ENCODE measurements around the gene NOVA2. TPM values are rescaled to one million over a fixed set of nuclear protein-coding genes. Genes with fewer than 3 reads are reported as not detected.

Gene NOVA2
- total RNA-seq, 1 donor from 2014 or later = 10.7 TPM

DNA sequence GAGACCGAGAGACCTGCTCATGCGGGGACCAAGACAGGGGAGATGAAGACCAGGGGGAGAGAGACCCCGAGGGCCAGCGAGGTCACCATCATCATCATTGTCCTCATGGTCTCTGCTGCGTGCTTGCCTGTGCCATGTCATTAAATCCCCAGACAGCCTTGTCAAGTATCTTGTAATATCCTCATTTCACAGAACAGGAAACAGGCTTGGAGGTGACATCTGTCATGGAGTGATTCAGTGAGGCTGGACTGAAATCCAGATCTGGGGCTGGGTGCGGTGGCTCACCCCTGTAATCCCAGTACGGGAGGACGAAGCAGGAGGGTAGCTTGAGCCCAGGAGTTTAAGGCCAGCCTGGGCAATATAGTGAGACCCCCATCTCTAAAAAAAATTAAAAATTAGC, 53.2 kb downstream of the NOVA2 start:
- Mint-ChIP-seq H3K4me1 (ENCODE audit: low read depth, unreplicated experiment) (no peaks in the 10 kb centered on the region), H3K9me3 (ENCODE audit: unreplicated experiment) (peaks cover 1% of the 10 kb centered on the region), H3K27me3 (ENCODE audit: low read depth, unreplicated experiment) (no peaks in the 10 kb centered on the region), H3K36me3 (ENCODE audit: low read depth, unreplicated experiment) (no peaks in the 10 kb centered on the region), H3K4me3 (ENCODE audit: unreplicated experiment) (no peak overlapping the region), H3K27ac (ENCODE audit: unreplicated experiment) (no peak overlapping the region)
- Histone ChIP-seq H2AFZ (ENCODE audit: low read depth, low read length) (no peak overlapping the region), H3K9me3 (ENCODE audit: insufficient read depth, low read depth, low read length) (no peaks in the 10 kb centered on the region), H3K27me3 (ENCODE audit: insufficient read depth, low read length) (peaks cover 19% of the 10 kb centered on the region), H3K9ac (ENCODE audit: low read length) (no peak overlapping the region), H3K79me2 (ENCODE audit: insufficient read depth, low read length) (no peaks in the 10 kb centered on the region), H3K27ac (ENCODE audit: low read depth, low read length) (no peak overlapping the region), H3K4me2 (ENCODE audit: low read length) (no peak overlapping the region), H3K36me3 (ENCODE audit: insufficient read depth, low read length) (no peaks in the 10 kb centered on the region), H3K4me3 (ENCODE audit: insufficient read depth, low read depth, low read length) (no peak overlapping the region), H3K4me1 (ENCODE audit: insufficient read depth, low read length) (no peaks in the 10 kb centered on the region), H4K20me1 (ENCODE audit: insufficient read depth, low read length) (no peaks in the 10 kb centered on the region)
- FAIRE-seq (no peak), DNase-seq (ENCODE audit: low read depth) (no peak)
- TF ChIP-seq CTCF (IDR thresholded peaks at IDR 0.05; ENCODE audit: insufficient read depth, low read depth, low read length) = no peak
- TF ChIP-seq EZH2 (IDR thresholded peaks at IDR 0.05; ENCODE audit: insufficient read depth, low read length) = no peak

- Histone ChIP-seq H3K4me2 (ENCODE audit: low read length) (no peak overlapping the region), H3K27ac (ENCODE audit: low read depth, low read length) (no peak overlapping the region), H3K4me3 (ENCODE audit: insufficient read depth, low read depth, low read length) (no peak overlapping the region), H3K4me1 (ENCODE audit: insufficient read depth, low read length) (no peaks in the 10 kb centered on the region), H2AFZ (ENCODE audit: low read depth, low read length) (no peak overlapping the region), H3K79me2 (ENCODE audit: insufficient read depth, low read length) (no peaks in the 10 kb centered on the region), H3K9me3 (ENCODE audit: insufficient read depth, low read depth, low read length) (no peaks in the 10 kb centered on the region), H3K27me3 (ENCODE audit: insufficient read depth, low read length) (peaks cover 19% of the 10 kb centered on the region), H4K20me1 (ENCODE audit: insufficient read depth, low read length) (no peaks in the 10 kb centered on the region), H3K9ac (ENCODE audit: low read length) (no peak overlapping the region), H3K36me3 (ENCODE audit: insufficient read depth, low read length) (no peaks in the 10 kb centered on the region)
- Mint-ChIP-seq H3K9me3 (ENCODE audit: unreplicated experiment) (peaks cover 1% of the 10 kb centered on the region), H3K4me1 (ENCODE audit: low read depth, unreplicated experiment) (no peaks in the 10 kb centered on the region), H3K36me3 (ENCODE audit: low read depth, unreplicated experiment) (no peaks in the 10 kb centered on the region), H3K4me3 (ENCODE audit: unreplicated experiment) (no peak overlapping the region), H3K27ac (ENCODE audit: unreplicated experiment) (peak overlapping the region; percentile 47), H3K27me3 (ENCODE audit: low read depth, unreplicated experiment) (no peaks in the 10 kb centered on the region)
- TF ChIP-seq EZH2 (IDR thresholded peaks at IDR 0.05; ENCODE audit: insufficient read depth, low read length) (no peak), CTCF (IDR thresholded peaks at IDR 0.05; ENCODE audit: insufficient read depth, low read depth, low read length) (no peak)
- FAIRE-seq (no peak), DNase-seq (ENCODE audit: low read depth) (no peak)
Observed at GRCh38 chr19:45919678-45920077, 54.0 kb downstream of the NOVA2 start.

DNA sequence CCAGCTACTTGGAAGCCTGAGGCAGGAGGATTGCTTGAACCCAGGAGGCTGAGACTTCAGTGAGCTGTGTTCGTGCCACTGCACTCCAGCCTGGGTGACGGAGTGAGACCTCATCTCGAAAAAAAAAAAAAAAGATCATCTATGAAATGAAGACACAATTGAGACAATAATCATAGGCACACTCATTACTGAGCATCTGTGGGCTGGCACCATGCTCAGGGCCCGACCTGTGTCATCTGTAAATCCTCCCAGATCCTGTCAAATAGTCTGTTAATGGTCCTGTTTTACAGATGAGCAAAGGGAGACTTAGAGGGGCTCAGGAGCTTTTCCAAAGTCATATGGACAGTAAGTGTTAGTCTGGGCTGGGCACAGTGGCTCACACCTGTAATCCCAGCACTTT, 54.9 kb downstream of the NOVA2 start:
- H3K9ac ChIP-seq (ENCODE audit: low read length) = no peak overlapping the region
- no peak overlapping the region for H3K4me2 ChIP-seq (ENCODE audit: low read length)
- Mint-ChIP-seq H3K27me3 (ENCODE audit: low read depth, unreplicated experiment) (no peaks in the 10 kb centered on the region), H3K36me3 (ENCODE audit: low read depth, unreplicated experiment) (no peaks in the 10 kb centered on the region), H3K27ac (ENCODE audit: unreplicated experiment) (no peak overlapping the region), H3K4me3 (ENCODE audit: unreplicated experiment) (no peak overlapping the region), H3K4me1 (ENCODE audit: low read depth, unreplicated experiment) (no peaks in the 10 kb centered on the region), H3K9me3 (ENCODE audit: unreplicated experiment) (peaks cover 1% of the 10 kb centered on the region)
- no peaks in the 10 kb centered on the region for H4K20me1 ChIP-seq (ENCODE audit: insufficient read depth, low read length)
- H3K27me3 ChIP-seq (ENCODE audit: insufficient read depth, low read length) = peaks cover 19% of the 10 kb centered on the region
- H3K27ac ChIP-seq (ENCODE audit: low read depth, low read length) = no peak overlapping the region
- H3K36me3 ChIP-seq (ENCODE audit: insufficient read depth, low read length) = no peaks in the 10 kb centered on the region
- H2AFZ ChIP-seq (ENCODE audit: low read depth, low read length) = no peak overlapping the region
- FAIRE-seq (no peak), DNase-seq (ENCODE audit: low read depth) (no peak)
- no peak overlapping the region for H3K4me3 ChIP-seq (ENCODE audit: insufficient read depth, low read depth, low read length)
- H3K79me2 ChIP-seq (ENCODE audit: insufficient read depth, low read length) = no peaks in the 10 kb centered on the region
- no peaks in the 10 kb centered on the region for H3K4me1 ChIP-seq (ENCODE audit: insufficient read depth, low read length)
- TF ChIP-seq CTCF (IDR thresholded peaks at IDR 0.05; ENCODE audit: insufficient read depth, low read depth, low read length) = no peak
- no peak for TF ChIP-seq EZH2 (IDR thresholded peaks at IDR 0.05; ENCODE audit: insufficient read depth, low read length)
- no peaks in the 10 kb centered on the region for H3K9me3 ChIP-seq (ENCODE audit: insufficient read depth, low read depth, low read length)

Measured in astrocyte (in vitro differentiated cells and primary cell).